ENCODE data around the gene ELMO1.

ELMO1 gene

DNA sequence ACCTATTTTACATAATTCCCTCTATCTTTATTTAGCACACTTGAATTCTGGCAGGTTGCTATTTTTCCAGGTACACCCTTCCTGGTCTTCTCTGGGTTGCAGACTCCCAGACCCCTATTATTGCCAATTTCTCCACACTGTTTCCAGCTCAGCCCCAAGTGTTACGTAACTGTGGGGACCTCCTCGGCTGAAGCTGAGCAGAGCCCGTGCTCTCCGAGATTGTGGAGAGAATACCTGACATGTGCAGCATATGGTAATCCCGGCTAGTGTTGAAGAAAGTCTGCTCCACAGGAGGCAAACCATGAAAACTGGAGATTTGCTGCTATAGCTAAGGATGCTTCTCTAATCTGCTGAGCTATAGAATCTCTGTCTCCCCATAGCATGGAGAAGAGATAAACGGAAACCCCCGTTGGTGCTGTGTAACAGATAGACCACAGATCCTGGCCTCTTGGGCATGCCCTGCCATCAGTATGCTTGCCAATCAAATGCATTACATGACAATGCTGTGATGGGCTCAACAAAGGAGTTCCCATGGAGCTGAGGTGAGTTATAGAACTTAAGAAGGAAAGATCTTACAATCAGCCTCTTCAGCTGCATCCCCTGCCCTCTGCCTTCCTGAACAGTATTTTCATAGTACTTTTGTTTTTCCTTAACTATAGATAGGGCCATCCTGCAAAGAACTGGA lies 579.8 kb downstream of the ELMO1 start:
- Histone ChIP-seq H3K4me3 (ENCODE audit: control insufficient read depth in 1 of 7, extremely low read depth in 1 of 7, insufficient read depth in 4 of 7, low read depth in 2 of 7, low read length in 6 of 7) (no peak overlapping the region), H3K27me3 (replicated peaks in 2 of 5; ENCODE audit: control insufficient read depth in 4 of 5, insufficient read depth in 5 of 5, low read length in 4 of 5) (no peaks in the 10 kb centered on the region), H3K9me3 (ENCODE audit: control extremely low read depth in 1 of 5, control insufficient read depth in 4 of 5, insufficient read depth in 2 of 5, low read depth in 1 of 5, low read length in 4 of 5) (no peaks in the 10 kb centered on the region), H3K4me1 (ENCODE audit: control extremely low read depth in 1 of 4, control insufficient read depth in 4 of 4, insufficient read depth in 4 of 4, low read length in 3 of 4) (peaks cover 0 to 5% (median 1%) of the 10 kb centered on the region in 4 experiments), H3K36me3 (ENCODE audit: control insufficient read depth in 4 of 4, insufficient read depth in 4 of 4, low read length in 3 of 4) (peaks cover 40 to 95% (median 69%) of the 10 kb centered on the region in 4 experiments), H3K27ac (ENCODE audit: insufficient read depth in 1 of 2, low read depth in 1 of 2, low read length in 2 of 2, poor library complexity in 1 of 2, severe bottlenecking in 2 of 2) (no peak overlapping the region)
- 99% methylated on average over 7 of the region's 7 CpGs for WGBS (ENCODE audit: insufficient coverage)
- ChIA-PET CTCF (interaction anchor here (1.2 kb wide), 1 partner anchor 59 kb away, joined by 3 read pairs; no protein-coding TSS in a partner anchor), POLR2A (no interaction called here)
- no peak for DNase-seq

DNA sequence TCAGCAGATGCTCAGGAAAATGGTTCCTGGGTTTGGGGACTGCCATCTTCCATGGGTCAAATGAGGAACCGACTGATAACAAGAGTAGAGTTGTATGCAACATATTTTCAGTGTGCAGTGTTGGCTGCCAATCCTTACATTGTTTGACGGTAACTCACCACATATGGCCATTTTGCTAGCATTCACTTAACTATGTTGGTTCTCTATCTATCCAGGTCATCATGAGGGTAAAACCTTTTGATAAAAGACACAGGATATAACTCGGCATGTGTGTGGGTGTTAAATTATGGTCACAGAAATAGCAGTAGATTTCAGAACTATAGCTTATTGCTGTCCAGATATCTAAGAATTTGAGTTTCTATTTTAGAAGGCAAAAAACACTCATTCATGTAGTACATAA lies 583.6 kb downstream of the ELMO1 start:
- DNase-seq: no peak
- Histone ChIP-seq H3K4me3 (ENCODE audit: control insufficient read depth in 1 of 7, extremely low read depth in 1 of 7, insufficient read depth in 4 of 7, low read depth in 2 of 7, low read length in 6 of 7) (no peak overlapping the region), H3K9me3 (ENCODE audit: control extremely low read depth in 1 of 5, control insufficient read depth in 4 of 5, insufficient read depth in 2 of 5, low read depth in 1 of 5, low read length in 4 of 5) (no peaks in the 10 kb centered on the region), H3K36me3 (ENCODE audit: control insufficient read depth in 4 of 4, insufficient read depth in 4 of 4, low read length in 3 of 4) (peaks cover 38 to 92% (median 66%) of the 10 kb centered on the region in 4 experiments), H3K4me1 (ENCODE audit: control extremely low read depth in 1 of 4, control insufficient read depth in 4 of 4, insufficient read depth in 4 of 4, low read length in 3 of 4) (peaks cover 0 to 5% (median 1%) of the 10 kb centered on the region in 4 experiments), H3K27me3 (replicated peaks in 2 of 5; ENCODE audit: control insufficient read depth in 4 of 5, insufficient read depth in 5 of 5, low read length in 4 of 5) (no peaks in the 10 kb centered on the region), H3K27ac (ENCODE audit: insufficient read depth in 1 of 2, low read depth in 1 of 2, low read length in 2 of 2, poor library complexity in 1 of 2, severe bottlenecking in 2 of 2) (no peak overlapping the region)
- 100% methylated on average over 2 of the region's 3 CpGs for WGBS (ENCODE audit: insufficient coverage)
- CTCF ChIA-PET: interaction anchor here (1.5 kb wide), 1 partner anchor 8 kb away, joined by 3 read pairs; no protein-coding TSS in a partner anchor
- POLR2A ChIA-PET: no interaction called here

DNA sequence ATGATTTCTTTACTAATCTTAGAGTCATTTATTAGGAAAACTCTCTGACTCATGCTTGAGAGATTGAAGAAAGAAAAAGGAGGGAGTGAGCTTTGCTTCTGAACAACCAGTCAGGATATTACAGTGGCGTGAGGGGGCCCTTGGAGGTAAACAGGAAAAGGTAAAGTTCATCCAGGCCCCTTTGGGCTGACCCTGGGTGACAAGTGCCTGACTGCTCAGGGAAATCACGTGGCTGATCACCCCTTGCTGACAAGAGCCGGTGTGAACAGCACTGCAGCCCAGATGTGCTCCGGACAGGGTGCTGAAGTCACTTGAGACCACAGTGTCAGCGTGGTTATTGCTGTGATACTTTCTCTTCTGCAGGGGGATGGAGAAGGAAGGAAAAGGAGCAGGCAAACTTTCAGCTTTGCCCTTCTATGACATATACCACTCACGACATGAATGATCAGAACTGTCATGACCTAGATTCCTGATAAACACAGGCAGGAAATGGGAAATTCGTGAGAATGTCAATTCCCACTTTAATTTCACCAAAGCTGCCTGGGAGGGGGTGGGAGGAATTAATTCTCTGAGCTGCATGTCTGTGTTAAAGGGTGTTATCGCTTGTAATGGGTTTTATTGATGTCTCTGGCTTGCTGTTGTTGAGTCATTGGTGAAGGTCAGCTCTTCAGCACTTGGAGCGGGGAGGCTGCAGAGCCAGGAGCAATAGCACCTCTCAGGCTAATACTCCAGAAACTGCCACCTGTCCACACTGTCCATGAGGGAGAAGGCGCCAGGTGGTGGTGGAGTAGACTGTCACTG lies 584.6 kb downstream of the ELMO1 start:
- Histone ChIP-seq H3K4me3 (ENCODE audit: control insufficient read depth in 1 of 7, extremely low read depth in 1 of 7, insufficient read depth in 4 of 7, low read depth in 2 of 7, low read length in 6 of 7) (no peak overlapping the region), H3K36me3 (ENCODE audit: control insufficient read depth in 4 of 4, insufficient read depth in 4 of 4, low read length in 3 of 4) (peaks cover 39 to 92% (median 66%) of the 10 kb centered on the region in 4 experiments), H3K4me1 (ENCODE audit: control extremely low read depth in 1 of 4, control insufficient read depth in 4 of 4, insufficient read depth in 4 of 4, low read length in 3 of 4) (peaks cover 0 to 5% (median 1%) of the 10 kb centered on the region in 4 experiments), H3K27me3 (replicated peaks in 2 of 5; ENCODE audit: control insufficient read depth in 4 of 5, insufficient read depth in 5 of 5, low read length in 4 of 5) (no peaks in the 10 kb centered on the region), H3K9me3 (ENCODE audit: control extremely low read depth in 1 of 5, control insufficient read depth in 4 of 5, insufficient read depth in 2 of 5, low read depth in 1 of 5, low read length in 4 of 5) (no peaks in the 10 kb centered on the region), H3K27ac (ENCODE audit: insufficient read depth in 1 of 2, low read depth in 1 of 2, low read length in 2 of 2, poor library complexity in 1 of 2, severe bottlenecking in 2 of 2) (no peak overlapping the region)
- no peak for DNase-seq
- POLR2A ChIA-PET: no interaction called here
- CTCF ChIA-PET: interaction anchor here (1.0 to 1.2 kb wide), 2 partner anchors 9 to 424 kb away, joined by 3 read pairs; no protein-coding TSS in a partner anchor
- WGBS (ENCODE audit: insufficient coverage): 63% methylated on average over 4 of the region's 10 CpGs

DNA sequence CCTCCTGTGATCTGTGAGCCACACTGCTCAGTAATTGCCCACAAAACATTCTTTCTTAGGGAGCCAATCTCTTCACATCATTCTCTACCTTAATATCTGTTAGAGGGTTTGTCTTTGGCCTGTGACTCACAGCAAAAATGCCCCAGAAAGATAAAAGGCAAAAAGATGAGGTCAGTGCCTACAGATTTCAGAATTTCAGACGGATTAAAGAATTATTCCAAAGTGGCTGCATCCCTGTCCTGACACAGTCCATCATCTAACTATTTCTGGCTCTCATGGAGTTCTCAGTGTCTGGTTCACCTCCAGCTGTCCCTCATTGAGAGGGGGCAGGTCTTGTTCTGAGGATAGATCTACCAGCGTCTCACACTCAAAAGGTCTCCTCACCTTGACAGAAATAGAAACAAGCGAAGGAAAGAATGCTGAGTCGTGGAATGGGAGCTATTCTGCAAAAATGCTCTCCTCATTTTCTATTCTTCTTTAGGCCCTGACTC lies 585.8 kb downstream of the ELMO1 start:
- DNase-seq: no peak
- H3K27me3 ChIP-seq (replicated peaks in 2 of 5; ENCODE audit: control insufficient read depth in 4 of 5, insufficient read depth in 5 of 5, low read length in 4 of 5): no peaks in the 10 kb centered on the region
- no peak overlapping the region for H3K4me3 ChIP-seq (ENCODE audit: control insufficient read depth in 1 of 7, extremely low read depth in 1 of 7, insufficient read depth in 4 of 7, low read depth in 2 of 7, low read length in 6 of 7)
- H3K36me3 ChIP-seq (ENCODE audit: control insufficient read depth in 4 of 4, insufficient read depth in 4 of 4, low read length in 3 of 4): peaks cover 42 to 93% (median 63%) of the 10 kb centered on the region in 4 experiments
- 93% methylated on average over 3 of the region's 4 CpGs for WGBS (ENCODE audit: insufficient coverage)
- H3K4me1 ChIP-seq (ENCODE audit: control extremely low read depth in 1 of 4, control insufficient read depth in 4 of 4, insufficient read depth in 4 of 4, low read length in 3 of 4): peaks cover 0 to 5% (median 1%) of the 10 kb centered on the region in 4 experiments
- H3K9me3 ChIP-seq (ENCODE audit: control extremely low read depth in 1 of 5, control insufficient read depth in 4 of 5, insufficient read depth in 2 of 5, low read depth in 1 of 5, low read length in 4 of 5): no peaks in the 10 kb centered on the region
- H3K27ac ChIP-seq (ENCODE audit: insufficient read depth in 1 of 2, low read depth in 1 of 2, low read length in 2 of 2, poor library complexity in 1 of 2, severe bottlenecking in 2 of 2): no peak overlapping the region
- ChIA-PET POLR2A (no interaction called here), CTCF (interaction anchor here (1.4 kb wide), 1 partner anchor 373 kb away, joined by 3 read pairs; no protein-coding TSS in a partner anchor)

DNA sequence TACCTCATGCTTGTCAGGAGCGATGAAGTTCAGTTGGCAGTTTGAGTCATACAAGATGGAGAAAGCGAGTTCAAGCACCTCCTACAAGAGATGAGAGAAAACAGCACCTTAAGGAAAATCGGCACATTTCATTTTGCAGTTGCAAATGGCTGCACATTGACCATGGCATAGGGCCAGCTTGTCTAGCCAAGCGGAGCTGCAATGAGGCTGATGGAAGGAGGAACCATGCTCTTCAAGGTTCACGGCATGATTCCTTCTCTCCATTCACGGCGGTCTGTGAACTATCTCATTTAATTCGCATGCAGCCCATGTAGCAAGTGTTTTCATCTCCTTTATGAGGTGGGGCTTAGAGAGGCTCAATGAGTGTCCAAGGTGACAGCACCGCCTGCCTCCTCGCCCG lies 587.0 kb downstream of the ELMO1 start:
- Histone ChIP-seq H3K4me1 (ENCODE audit: control extremely low read depth in 1 of 4, control insufficient read depth in 4 of 4, insufficient read depth in 4 of 4, low read length in 3 of 4) (peaks cover 0 to 5% (median 1%) of the 10 kb centered on the region in 4 experiments), H3K36me3 (ENCODE audit: control insufficient read depth in 4 of 4, insufficient read depth in 4 of 4, low read length in 3 of 4) (peaks cover 45 to 96% (median 67%) of the 10 kb centered on the region in 4 experiments), H3K9me3 (ENCODE audit: control extremely low read depth in 1 of 5, control insufficient read depth in 4 of 5, insufficient read depth in 2 of 5, low read depth in 1 of 5, low read length in 4 of 5) (no peaks in the 10 kb centered on the region), H3K27ac (ENCODE audit: insufficient read depth in 1 of 2, low read depth in 1 of 2, low read length in 2 of 2, poor library complexity in 1 of 2, severe bottlenecking in 2 of 2) (no peak overlapping the region), H3K4me3 (ENCODE audit: control insufficient read depth in 1 of 7, extremely low read depth in 1 of 7, insufficient read depth in 4 of 7, low read depth in 2 of 7, low read length in 6 of 7) (no peak overlapping the region), H3K27me3 (replicated peaks in 2 of 5; ENCODE audit: control insufficient read depth in 4 of 5, insufficient read depth in 5 of 5, low read length in 4 of 5) (no peaks in the 10 kb centered on the region)
- ChIA-PET CTCF (interaction anchor here (1.1 to 1.4 kb wide), 2 partner anchors 14 to 372 kb away, joined by 3 read pairs; no protein-coding TSS in a partner anchor), POLR2A (no interaction called here)
- WGBS (ENCODE audit: insufficient coverage): 97% methylated on average over 10 of the region's 11 CpGs
- no peak for DNase-seq

DNA sequence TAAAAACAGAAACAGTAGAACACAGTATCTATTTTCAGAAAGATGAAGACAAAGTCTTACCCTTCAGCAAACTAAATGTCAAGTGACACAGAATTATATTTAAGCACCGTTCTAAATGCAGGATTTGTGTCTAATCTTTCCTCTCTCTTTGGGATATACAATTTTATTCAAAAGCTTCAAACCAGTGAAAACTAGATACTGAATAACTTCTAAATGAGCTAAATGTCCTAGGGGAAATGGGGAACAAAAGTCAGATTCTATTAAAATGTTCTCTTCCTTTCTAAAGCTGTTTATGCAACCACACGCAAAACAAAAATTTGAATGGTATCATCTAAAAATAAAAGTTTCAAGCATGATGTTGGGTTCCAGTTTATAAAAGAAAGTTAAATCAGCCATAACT lies 588.0 kb downstream of the ELMO1 start:
- Histone ChIP-seq H3K9me3 (ENCODE audit: control extremely low read depth in 1 of 5, control insufficient read depth in 4 of 5, insufficient read depth in 2 of 5, low read depth in 1 of 5, low read length in 4 of 5) (no peaks in the 10 kb centered on the region), H3K27ac (ENCODE audit: insufficient read depth in 1 of 2, low read depth in 1 of 2, low read length in 2 of 2, poor library complexity in 1 of 2, severe bottlenecking in 2 of 2) (no peak overlapping the region), H3K36me3 (ENCODE audit: control insufficient read depth in 4 of 4, insufficient read depth in 4 of 4, low read length in 3 of 4) (peaks cover 40 to 96% (median 68%) of the 10 kb centered on the region in 4 experiments), H3K27me3 (replicated peaks in 2 of 5; ENCODE audit: control insufficient read depth in 4 of 5, insufficient read depth in 5 of 5, low read length in 4 of 5) (no peaks in the 10 kb centered on the region), H3K4me1 (ENCODE audit: control extremely low read depth in 1 of 4, control insufficient read depth in 4 of 4, insufficient read depth in 4 of 4, low read length in 3 of 4) (peaks cover 0 to 5% (median 1%) of the 10 kb centered on the region in 4 experiments), H3K4me3 (ENCODE audit: control insufficient read depth in 1 of 7, extremely low read depth in 1 of 7, insufficient read depth in 4 of 7, low read depth in 2 of 7, low read length in 6 of 7) (no peak overlapping the region)
- ChIA-PET CTCF (interaction anchor here (1.1 kb wide), 1 partner anchor 15 kb away, joined by 3 read pairs; no protein-coding TSS in a partner anchor), POLR2A (no interaction called here)
- WGBS (ENCODE audit: insufficient coverage): 100% methylated on average over 1 of the region's 2 CpGs
- DNase-seq: no peak
